PC-9 (cell line): ENCODE data around the gene ANKS1B. TPM values are rescaled to one million over a fixed set of nuclear protein-coding genes. Genes with fewer than 3 reads are reported as not detected.

Source experiments
- BruUV-seq: library from RNA; stranded (reverse); fragments of 400-500 nt; replicated peaks from 2 replicates; lab custom pipeline; 2021; lab: Mats Ljungman, UMichigan
- CTCF ChIA-PET: fragments of 300-600 bp; sonication (Branson Sonifier 250); formaldehyde crosslinking; loops from one replicate; lab custom pipeline; 2022; ENCODE audit warnings: antibody characterized with exemption; lab: Charles Lee
- POLR2A ChIA-PET: fragments of 300-600 bp; sonication (Branson Sonifier 250); formaldehyde crosslinking; loops from one replicate; lab custom pipeline; 2022; ENCODE audit warnings: antibody characterized with exemption; ENCODE audit not compliant: unreplicated experiment; lab: Charles Lee
- DNase-seq, 2 experiments: peaks; one replicate each; pipeline versions ENCODE4 v3.0.0 to v3.0.0-alpha.2; 2015 to 2022; ENCODE audit warnings: mixed read lengths in 1 of 2
- H2AFZ ChIP-seq: fragments of 200-600 bp; sonication (generic); 2 replicates; pipeline ENCODE4 v1.8.1; 2017; ENCODE audit warnings: antibody characterized with exemption
- H3F3A ChIP-seq: fragments of 200-600 bp; sonication (generic); 2 replicates; pipeline ENCODE4 v1.8.1; 2017; ENCODE audit warnings: antibody characterized with exemption, mild to moderate bottlenecking, low read depth; ENCODE audit not compliant: insufficient read depth
- H3K27ac ChIP-seq: fragments of 200-600 bp; sonication (generic); 2 replicates; pipeline ENCODE4 v1.6.1; 2016; ENCODE audit warnings: mixed run types
- H3K27me3 ChIP-seq: fragments of 200-600 bp; sonication (generic); 2 replicates; pipeline ENCODE4 v1.6.1; 2016; ENCODE audit warnings: low read depth, mixed run types; ENCODE audit not compliant: insufficient read depth
- H3K36me3 ChIP-seq: fragments of 200-600 bp; sonication (generic); 2 replicates; pipeline ENCODE4 v1.6.1; 2016; ENCODE audit warnings: low read depth, mixed run types
- H3K4me1 ChIP-seq: fragments of 200-600 bp; sonication (generic); replicated peaks from 2 replicates; pipeline ENCODE4 v1.6.1; 2016; ENCODE audit warnings: mixed run types; ENCODE audit not compliant: insufficient read depth
- H3K4me2 ChIP-seq: fragments of 200-600 bp; sonication (generic); 2 replicates; pipeline ENCODE4 v1.6.1; 2017; ENCODE audit warnings: mixed run types
- H3K4me3 ChIP-seq: fragments of 200-600 bp; sonication (generic); 2 replicates; pipeline ENCODE4 v1.6.1; 2016; ENCODE audit warnings: mixed run types
- H3K79me2 ChIP-seq: fragments of 200-600 bp; sonication (generic); 2 replicates; pipeline ENCODE4 v1.6.1; 2017; ENCODE audit warnings: low read depth, mixed run types
- H3K9me2 ChIP-seq: fragments of 200-600 bp; sonication (generic); 2 replicates; pipeline ENCODE4 v1.8.1; 2017; ENCODE audit warnings: mild to moderate bottlenecking; ENCODE audit not compliant: insufficient read depth
- H3K9me3 ChIP-seq: fragments of 200-600 bp; sonication (generic); 2 replicates; pipeline ENCODE4 v1.8.1; 2016; ENCODE audit warnings: low read depth; ENCODE audit not compliant: insufficient read depth
- H4K20me1 ChIP-seq: fragments of 200-600 bp; sonication (generic); 2 replicates; pipeline ENCODE4 v1.8.1; 2017; ENCODE audit not compliant: insufficient read depth
- EZH2 ChIP-seq: fragments of 200-600 bp; sonication (generic); IDR thresholded peaks from 2 replicates; pipeline ENCODE4 v1.8.0; 2017; ENCODE audit warnings: antibody characterized with exemption, low read depth
- intact Hi-C: fragments of 100-400 bp; cut with micrococcal nuclease; formaldehyde crosslinking; loops from one replicate; pipeline ENCODE4 v1.10.0; 2022; ENCODE audit not compliant: unreplicated experiment
- total RNA-seq: library from RNA; stranded (reverse); gene quantifications from 2 replicates; pipeline ENCODE4 v1.2.3, GENCODE V29; 2021
- TF ChIP-seq, protein P1 (sequence below): fragments of 200-600 bp; sonication (generic); conservative IDR thresholded peaks from 2 replicates; pipeline ENCODE4 v1.6.1; 2017; ENCODE audit warnings: mixed run types, antibody characterized with exemption, mild to moderate bottlenecking, moderate library complexity

Gene ANKS1B
- total RNA-seq, 1 experiment from 2014 or later = not detected

DNA sequence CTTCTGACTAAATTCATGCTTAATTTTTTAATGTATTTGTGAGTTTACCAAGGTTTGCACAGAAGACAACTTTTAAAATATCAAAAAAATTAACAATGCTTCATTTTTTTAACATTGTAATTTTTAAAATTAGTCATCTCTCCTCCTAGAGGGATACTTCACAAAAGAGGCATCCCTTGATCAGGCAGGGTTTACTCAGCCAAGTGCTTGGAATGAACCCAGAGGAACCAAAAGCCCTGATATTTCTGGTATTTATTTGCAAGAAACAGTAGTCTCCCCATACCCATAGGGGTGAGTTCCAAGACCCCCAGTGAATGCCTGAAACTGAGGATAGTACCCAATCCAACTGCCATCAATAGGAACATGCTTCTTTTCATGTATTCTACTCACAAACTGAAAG is 284.7 kb downstream of the ANKS1B start:
- POLR2A ChIA-PET = no interaction called here
- H3K4me3 ChIP-seq = no peak overlapping the region
- intact Hi-C loops = no loop called here
- no peak overlapping the region for H3K27ac ChIP-seq
- no peak for DNase-seq
- H3K9me3 ChIP-seq = no peaks in the 10 kb centered on the region
- H3K4me2 ChIP-seq = no peak overlapping the region
- no peaks in the 10 kb centered on the region for H3K36me3 ChIP-seq
- no peaks in the 10 kb centered on the region for H3K79me2 ChIP-seq
- no peak overlapping the region for H2AFZ ChIP-seq
- TF ChIP-seq EZH2 = no peak
- TF ChIP-seq, protein P1, sequence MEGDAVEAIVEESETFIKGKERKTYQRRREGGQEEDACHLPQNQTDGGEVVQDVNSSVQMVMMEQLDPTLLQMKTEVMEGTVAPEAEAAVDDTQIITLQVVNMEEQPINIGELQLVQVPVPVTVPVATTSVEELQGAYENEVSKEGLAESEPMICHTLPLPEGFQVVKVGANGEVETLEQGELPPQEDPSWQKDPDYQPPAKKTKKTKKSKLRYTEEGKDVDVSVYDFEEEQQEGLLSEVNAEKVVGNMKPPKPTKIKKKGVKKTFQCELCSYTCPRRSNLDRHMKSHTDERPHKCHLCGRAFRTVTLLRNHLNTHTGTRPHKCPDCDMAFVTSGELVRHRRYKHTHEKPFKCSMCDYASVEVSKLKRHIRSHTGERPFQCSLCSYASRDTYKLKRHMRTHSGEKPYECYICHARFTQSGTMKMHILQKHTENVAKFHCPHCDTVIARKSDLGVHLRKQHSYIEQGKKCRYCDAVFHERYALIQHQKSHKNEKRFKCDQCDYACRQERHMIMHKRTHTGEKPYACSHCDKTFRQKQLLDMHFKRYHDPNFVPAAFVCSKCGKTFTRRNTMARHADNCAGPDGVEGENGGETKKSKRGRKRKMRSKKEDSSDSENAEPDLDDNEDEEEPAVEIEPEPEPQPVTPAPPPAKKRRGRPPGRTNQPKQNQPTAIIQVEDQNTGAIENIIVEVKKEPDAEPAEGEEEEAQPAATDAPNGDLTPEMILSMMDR = no peak
- no peaks in the 10 kb centered on the region for H3K9me2 ChIP-seq
- no peaks in the 10 kb centered on the region for H3K27me3 ChIP-seq
- no peaks in the 10 kb centered on the region for H3K4me1 ChIP-seq
- H4K20me1 ChIP-seq = no peaks in the 10 kb centered on the region
- CTCF ChIA-PET = no interaction called here
- BruUV-seq = no TSS peak
- no peaks in the 10 kb centered on the region for H3F3A ChIP-seq

DNA sequence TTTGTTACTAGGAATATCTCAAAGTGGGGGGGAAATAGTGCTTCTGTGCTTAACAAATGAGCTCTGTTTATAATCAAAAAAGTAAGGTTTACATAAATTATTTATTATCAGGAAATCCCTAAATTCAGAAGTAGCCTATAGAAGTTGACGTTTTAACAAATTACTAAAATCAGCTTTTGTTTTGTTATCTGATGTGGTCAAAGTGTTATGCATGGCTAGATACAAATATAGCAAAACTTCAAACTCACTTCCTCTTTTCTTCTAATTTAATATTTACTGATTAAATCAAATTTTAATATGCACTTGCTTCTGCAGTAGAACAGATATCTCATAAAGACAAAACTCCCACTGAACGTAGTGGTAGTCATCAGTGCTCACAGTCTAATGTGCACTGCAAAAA is 289.7 kb downstream of the ANKS1B start:
- no peak overlapping the region for H3K27ac ChIP-seq
- H3F3A ChIP-seq = no peaks in the 10 kb centered on the region
- intact Hi-C loops = no loop called here
- H3K79me2 ChIP-seq = no peaks in the 10 kb centered on the region
- TF ChIP-seq, protein P1 = no peak
- no peak for TF ChIP-seq EZH2
- no peaks in the 10 kb centered on the region for H3K9me3 ChIP-seq
- no peaks in the 10 kb centered on the region for H3K4me1 ChIP-seq
- CTCF ChIA-PET = no interaction called here
- no peaks in the 10 kb centered on the region for H3K27me3 ChIP-seq
- BruUV-seq = no TSS peak
- no peak overlapping the region for H2AFZ ChIP-seq
- H4K20me1 ChIP-seq = no peaks in the 10 kb centered on the region
- POLR2A ChIA-PET = no interaction called here
- DNase-seq = no peak
- no peaks in the 10 kb centered on the region for H3K36me3 ChIP-seq
- no peaks in the 10 kb centered on the region for H3K9me2 ChIP-seq
- H3K4me3 ChIP-seq = no peak overlapping the region
- no peak overlapping the region for H3K4me2 ChIP-seq

DNA sequence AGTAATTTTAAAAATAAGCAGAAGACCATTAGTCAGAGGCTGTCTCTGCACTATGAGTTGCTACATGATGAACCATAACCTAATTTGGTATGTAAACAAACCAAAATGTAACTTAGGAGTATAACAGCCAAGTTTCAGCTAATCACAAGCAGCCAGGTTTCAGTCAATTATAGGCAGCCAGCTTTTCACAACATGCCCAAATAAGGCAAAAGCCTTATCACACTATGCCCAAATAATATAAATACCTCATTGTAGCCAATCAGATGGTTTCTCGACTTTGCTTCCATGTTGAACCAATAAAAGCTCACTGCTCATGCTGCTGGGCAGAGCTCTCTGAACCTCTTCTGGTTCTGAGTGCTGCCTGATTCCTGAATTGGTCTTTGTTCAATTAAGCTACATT is 298.6 kb downstream of the ANKS1B start:
- POLR2A ChIA-PET = no interaction called here
- Histone ChIP-seq H3K27me3 (no peaks in the 10 kb centered on the region), H3K4me1 (no peaks in the 10 kb centered on the region), H3K36me3 (no peaks in the 10 kb centered on the region), H3K4me3 (no peak overlapping the region), H3K79me2 (no peaks in the 10 kb centered on the region), H3K4me2 (no peak overlapping the region), H2AFZ (no peak overlapping the region), H3K27ac (no peak overlapping the region), H3K9me2 (no peaks in the 10 kb centered on the region), H4K20me1 (no peaks in the 10 kb centered on the region), H3K9me3 (no peaks in the 10 kb centered on the region), H3F3A (no peaks in the 10 kb centered on the region)
- DNase-seq = no peak
- TF ChIP-seq, protein P1 = no peak
- TF ChIP-seq EZH2 = no peak
- intact Hi-C loops = no loop called here
- CTCF ChIA-PET = no interaction called here
- no TSS peak for BruUV-seq
